Mesendoderm (in vitro differentiated cells): Measurements from ENCODE around the gene KCNC3.

Experiments used
- DNase-seq: peaks from one replicate; pipeline ENCODE4 v3.0.0; 2013
- H2AK5ac ChIP-seq: 2 replicates; pipeline ENCODE4 v1.6.1; 2013; ENCODE audit warnings: low read length, inconsistent platforms
- H2BK120ac ChIP-seq: 2 replicates; pipeline ENCODE4 v1.6.1; 2013; ENCODE audit warnings: low read depth, mild to moderate bottlenecking, low read length, moderate library complexity, mixed read lengths
- H2BK15ac ChIP-seq: replicated peaks from 2 replicates; pipeline ENCODE4 v1.6.1; 2013; ENCODE audit warnings: low read depth, mild to moderate bottlenecking, moderate library complexity
- H2BK5ac ChIP-seq: 2 replicates; pipeline ENCODE4 v1.6.1; 2013; ENCODE audit warnings: low read length, inconsistent platforms
- H3K18ac ChIP-seq: 2 replicates; pipeline ENCODE4 v1.6.1; 2013; ENCODE audit warnings: mild to moderate bottlenecking, low read length, mixed read lengths
- H3K23ac ChIP-seq: one replicate; pipeline ENCODE4 v1.6.1; 2013; ENCODE audit warnings: low read length
- H3K27ac ChIP-seq: 2 replicates; pipeline ENCODE4 v1.5.1; 2013; ENCODE audit warnings: low read depth, mild to moderate bottlenecking, inconsistent platforms, low read length, moderate library complexity
- H3K27me3 ChIP-seq: 2 replicates; pipeline ENCODE4 v1.6.1; 2013; ENCODE audit warnings: low read length, control low read depth, mild to moderate bottlenecking, inconsistent platforms; ENCODE audit not compliant: insufficient read depth, poor library complexity
- H3K36me3 ChIP-seq: 2 replicates; pipeline ENCODE4 v1.6.1; 2013; ENCODE audit warnings: low read length, inconsistent platforms; ENCODE audit not compliant: control insufficient read depth, insufficient read depth
- H3K4ac ChIP-seq: one replicate; pipeline ENCODE4 v1.6.1; 2013; ENCODE audit warnings: low read depth, mild to moderate bottlenecking, low read length, moderate library complexity
- H3K4me1 ChIP-seq: 2 replicates; pipeline ENCODE4 v1.6.1; 2013; ENCODE audit warnings: low read depth, low read length, inconsistent platforms; ENCODE audit not compliant: control insufficient read depth
- H3K4me2 ChIP-seq: 2 replicates; pipeline ENCODE4 v1.6.1; 2013; ENCODE audit warnings: low read length
- H3K4me3 ChIP-seq: 2 replicates; pipeline ENCODE4 v1.5.1; 2013; ENCODE audit warnings: mild to moderate bottlenecking, low read length
- H3K56ac ChIP-seq: one replicate; pipeline ENCODE4 v1.6.1; 2013; ENCODE audit warnings: low read length
- H3K79me1 ChIP-seq: 2 replicates; pipeline ENCODE4 v1.6.1; 2013; ENCODE audit warnings: low read length, inconsistent platforms
- H3K79me2 ChIP-seq: 2 replicates; pipeline ENCODE4 v1.6.1; 2013; ENCODE audit warnings: mild to moderate bottlenecking, low read length; ENCODE audit not compliant: control insufficient read depth, insufficient read depth
- H3K9ac ChIP-seq: 2 replicates; pipeline ENCODE4 v1.6.1; 2013; ENCODE audit warnings: low read length, inconsistent platforms
- H4K5ac ChIP-seq: one replicate; pipeline ENCODE4 v1.6.1; 2013; ENCODE audit warnings: low read length
- H4K8ac ChIP-seq: one replicate; pipeline ENCODE4 v1.6.1; 2013; ENCODE audit warnings: low read depth, mild to moderate bottlenecking, control low read depth, low read length, moderate library complexity
- WGBS: extraction: QIAGEN DNeasy Blood & Tissue Kit; methylation state at CpG from one replicate; pipeline ENCODE4 v1.1.7; 2013; ENCODE audit warnings: low lambda C conversion rate, missing lambda C conversion rate; ENCODE audit not compliant: insufficient coverage; ENCODE audit errors: extremely low coverage; 5-methylcytosine and 5-hydroxymethylcytosine counted together

The KCNC3 gene

DNA sequence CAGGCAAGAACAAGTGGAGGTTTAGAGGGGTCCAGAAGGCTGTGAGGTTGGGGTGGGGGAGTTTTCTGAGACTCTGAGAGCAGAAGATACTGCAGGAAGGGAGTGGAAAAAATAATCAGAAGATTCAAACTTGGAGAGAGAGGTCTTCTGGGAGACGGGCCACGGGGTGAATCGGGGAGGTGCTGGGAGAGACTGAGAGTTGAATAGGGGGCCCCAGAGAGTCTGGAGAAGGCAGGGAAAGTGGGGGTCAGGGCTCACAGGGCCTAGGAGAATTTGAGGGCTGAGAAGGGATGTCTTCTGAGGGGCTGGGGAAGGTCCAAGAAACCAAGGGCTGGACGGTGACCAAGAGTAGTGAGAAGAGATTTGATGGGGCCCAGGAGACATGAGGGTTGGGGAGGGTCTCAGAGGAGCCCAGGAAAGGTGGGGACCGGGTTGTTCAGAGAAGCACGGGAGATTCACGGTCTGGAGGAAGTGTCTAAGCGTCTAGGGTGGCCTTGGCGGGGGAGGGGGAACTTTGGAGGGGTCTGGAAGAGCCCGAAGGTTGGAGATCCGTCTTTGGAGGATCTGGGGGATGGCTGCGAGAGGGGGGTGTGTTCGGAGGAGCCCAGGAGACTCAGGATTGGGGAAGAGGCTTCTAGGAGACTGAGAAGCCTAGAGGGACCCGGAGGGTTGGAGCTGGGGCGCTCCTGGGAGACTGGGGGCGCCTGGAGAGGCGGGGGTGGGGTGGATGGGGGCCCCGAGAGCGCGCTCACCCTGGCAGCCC is 1.5 kb downstream of the KCNC3 start:
- no peak overlapping the region for H3K18ac ChIP-seq
- no peak overlapping the region for H3K23ac ChIP-seq
- H3K27ac ChIP-seq = no peak overlapping the region
- H3K4me1 ChIP-seq = peaks cover 6% of the 10 kb centered on the region
- DNase-seq = no peak
- H3K9ac ChIP-seq = no peak overlapping the region
- H2BK15ac ChIP-seq = no peak overlapping the region
- H3K36me3 ChIP-seq = no peaks in the 10 kb centered on the region
- H4K5ac ChIP-seq = no peak overlapping the region
- no CpG with 5 or more reads among the region's 20 CpGs for WGBS
- H4K8ac ChIP-seq = no peak overlapping the region
- H3K79me2 ChIP-seq = no peaks in the 10 kb centered on the region
- no peak overlapping the region for H2BK5ac ChIP-seq
- no peak overlapping the region for H3K4ac ChIP-seq
- H2AK5ac ChIP-seq = no peak overlapping the region
- no peak overlapping the region for H3K56ac ChIP-seq
- no peak overlapping the region for H3K4me2 ChIP-seq
- H2BK120ac ChIP-seq = no peak overlapping the region
- H3K79me1 ChIP-seq = no peaks in the 10 kb centered on the region
- no peak overlapping the region for H3K4me3 ChIP-seq
- H3K27me3 ChIP-seq = peaks cover 15% of the 10 kb centered on the region

DNA sequence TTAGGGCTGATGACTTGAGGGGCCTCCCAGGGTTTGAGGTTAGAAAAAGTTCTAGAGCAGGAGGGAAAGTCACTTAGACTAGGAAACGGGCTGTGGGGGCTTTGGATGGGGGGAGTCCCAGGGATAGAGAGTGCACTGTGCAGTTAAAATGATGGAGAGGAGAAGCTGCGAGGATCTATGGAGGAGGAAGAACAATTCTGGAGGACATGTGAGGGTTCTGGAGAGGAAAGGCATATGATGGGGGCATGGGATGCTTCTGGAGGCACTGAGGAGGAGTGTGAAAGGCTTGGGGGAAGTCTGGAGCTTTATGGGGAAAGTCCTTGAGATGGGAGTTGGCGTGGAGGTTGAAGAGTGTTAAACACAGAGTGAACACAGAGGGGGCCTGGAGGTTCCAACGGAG is 2.2 kb downstream of the KCNC3 start:
- no peak overlapping the region for H3K9ac ChIP-seq
- peaks cover 15% of the 10 kb centered on the region for H3K27me3 ChIP-seq
- H3K4me2 ChIP-seq = no peak overlapping the region
- H2BK5ac ChIP-seq = no peak overlapping the region
- H3K23ac ChIP-seq = no peak overlapping the region
- H3K36me3 ChIP-seq = no peaks in the 10 kb centered on the region
- no peak overlapping the region for H3K18ac ChIP-seq
- WGBS = no CpG with 5 or more reads among the region's 4 CpGs
- no peak overlapping the region for H3K56ac ChIP-seq
- no peak overlapping the region for H2AK5ac ChIP-seq
- H3K4me1 ChIP-seq = peaks cover 6% of the 10 kb centered on the region
- H2BK120ac ChIP-seq = no peak overlapping the region
- no peaks in the 10 kb centered on the region for H3K79me2 ChIP-seq
- no peak overlapping the region for H4K5ac ChIP-seq
- no peak for DNase-seq
- no peak overlapping the region for H2BK15ac ChIP-seq
- H4K8ac ChIP-seq = no peak overlapping the region
- H3K4me3 ChIP-seq = no peak overlapping the region
- H3K27ac ChIP-seq = no peak overlapping the region
- H3K79me1 ChIP-seq = no peaks in the 10 kb centered on the region
- no peak overlapping the region for H3K4ac ChIP-seq

DNA sequence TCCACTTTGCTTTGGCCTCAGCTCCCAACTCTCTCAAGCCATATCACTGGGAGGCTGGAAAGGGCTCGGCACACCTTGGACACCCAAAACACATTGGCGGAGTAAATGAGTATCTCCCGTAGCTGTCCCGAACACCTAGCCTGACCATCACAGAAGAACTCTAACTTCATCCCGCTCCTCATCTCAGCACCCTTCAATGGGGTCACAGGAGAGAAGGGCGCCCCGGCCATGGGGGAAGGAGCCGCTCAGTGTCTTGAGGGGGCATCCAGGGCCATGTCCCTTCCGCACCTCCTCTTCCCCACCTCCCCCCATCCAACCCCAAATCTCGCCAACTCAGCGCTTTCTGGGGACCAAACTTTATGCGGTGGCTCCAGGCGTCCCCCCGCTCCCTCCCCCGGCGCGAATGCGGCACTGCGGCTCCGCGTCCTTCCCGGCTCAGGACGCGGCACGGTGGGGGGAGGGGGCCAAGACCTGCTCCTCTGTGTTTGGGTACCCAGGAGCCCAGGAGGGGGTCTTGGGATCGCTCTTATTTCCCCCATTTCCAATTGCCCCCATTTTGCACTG is 3.0 kb downstream of the KCNC3 start:
- no peaks in the 10 kb centered on the region for H3K79me1 ChIP-seq
- no peak overlapping the region for H3K27ac ChIP-seq
- WGBS = no CpG with 5 or more reads among the region's 26 CpGs
- H2BK5ac ChIP-seq = no peak overlapping the region
- peak overlapping the region; percentile 30 for H3K4me2 ChIP-seq
- H3K56ac ChIP-seq = peak overlapping the region; percentile 67
- no peak overlapping the region for H2AK5ac ChIP-seq
- H3K9ac ChIP-seq = peak overlapping the region; percentile 8
- no peak for DNase-seq
- no peak overlapping the region for H2BK15ac ChIP-seq
- H3K79me2 ChIP-seq = no peaks in the 10 kb centered on the region
- no peak overlapping the region for H3K4ac ChIP-seq
- peaks cover 15% of the 10 kb centered on the region for H3K27me3 ChIP-seq
- peak overlapping the region; percentile 25 for H3K4me3 ChIP-seq
- H3K36me3 ChIP-seq = no peaks in the 10 kb centered on the region
- peaks cover 2% of the 10 kb centered on the region for H3K4me1 ChIP-seq
- H4K8ac ChIP-seq = no peak overlapping the region
- H3K18ac ChIP-seq = no peak overlapping the region
- H2BK120ac ChIP-seq = no peak overlapping the region
- H4K5ac ChIP-seq = no peak overlapping the region
- no peak overlapping the region for H3K23ac ChIP-seq

DNA sequence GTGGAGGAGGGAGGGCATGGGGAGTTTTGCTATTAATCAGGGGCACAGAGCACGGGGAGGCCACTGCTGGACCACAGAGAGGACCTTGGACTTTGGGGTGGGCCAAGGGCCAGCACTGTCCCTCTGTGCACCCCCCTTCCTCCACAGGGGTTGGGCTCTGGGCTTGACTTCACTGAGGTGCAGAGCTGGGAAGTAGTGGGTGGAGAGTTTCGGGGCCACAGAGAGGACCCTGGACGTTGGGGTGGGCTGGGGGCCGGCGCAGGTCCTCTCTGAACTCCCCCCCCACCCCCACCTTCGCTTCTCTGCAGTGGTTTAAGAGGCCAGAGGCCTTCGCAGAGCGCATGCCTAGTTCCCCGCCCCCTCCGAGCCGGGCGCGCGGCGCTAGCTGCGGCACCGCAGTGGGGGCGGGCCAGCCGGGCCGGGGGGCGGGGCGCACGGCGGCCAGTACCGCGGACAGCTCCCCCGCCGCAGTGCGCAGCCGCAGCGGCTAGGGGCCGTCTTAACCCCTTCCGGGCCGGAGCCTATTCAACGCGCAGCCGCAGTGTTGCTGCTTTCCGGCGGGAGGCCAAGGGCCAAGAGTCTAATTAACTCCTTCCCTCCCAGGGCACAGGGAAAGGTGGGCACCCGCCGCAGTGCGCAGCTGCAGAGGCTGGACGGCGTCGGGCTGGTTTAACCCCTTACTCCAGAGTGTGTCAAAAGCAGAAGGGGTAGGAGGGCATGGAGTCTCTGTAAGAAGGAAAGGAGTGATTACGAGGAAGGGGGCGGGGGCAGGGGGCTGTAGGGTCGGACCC is 3.7 kb downstream of the KCNC3 start:
- H3K79me2 ChIP-seq = no peaks in the 10 kb centered on the region
- DNase-seq = peak; percentile 96
- H3K4me2 ChIP-seq = peak overlapping the region; percentile 36
- H2BK5ac ChIP-seq = no peak overlapping the region
- peak overlapping the region; percentile 67 for H3K56ac ChIP-seq
- H3K9ac ChIP-seq = peak overlapping the region; percentile 63
- peaks cover 15% of the 10 kb centered on the region for H3K27me3 ChIP-seq
- no peak overlapping the region for H3K18ac ChIP-seq
- no peak overlapping the region for H3K4ac ChIP-seq
- H3K27ac ChIP-seq = no peak overlapping the region
- H4K8ac ChIP-seq = no peak overlapping the region
- no peak overlapping the region for H2AK5ac ChIP-seq
- no peaks in the 10 kb centered on the region for H3K79me1 ChIP-seq
- H3K36me3 ChIP-seq = no peaks in the 10 kb centered on the region
- no peak overlapping the region for H4K5ac ChIP-seq
- H3K4me1 ChIP-seq = peaks cover 2% of the 10 kb centered on the region
- WGBS = no CpG with 5 or more reads among the region's 48 CpGs
- H2BK15ac ChIP-seq = no peak overlapping the region
- H3K23ac ChIP-seq = no peak overlapping the region
- H2BK120ac ChIP-seq = no peak overlapping the region
- H3K4me3 ChIP-seq = peak overlapping the region; percentile 25

DNA sequence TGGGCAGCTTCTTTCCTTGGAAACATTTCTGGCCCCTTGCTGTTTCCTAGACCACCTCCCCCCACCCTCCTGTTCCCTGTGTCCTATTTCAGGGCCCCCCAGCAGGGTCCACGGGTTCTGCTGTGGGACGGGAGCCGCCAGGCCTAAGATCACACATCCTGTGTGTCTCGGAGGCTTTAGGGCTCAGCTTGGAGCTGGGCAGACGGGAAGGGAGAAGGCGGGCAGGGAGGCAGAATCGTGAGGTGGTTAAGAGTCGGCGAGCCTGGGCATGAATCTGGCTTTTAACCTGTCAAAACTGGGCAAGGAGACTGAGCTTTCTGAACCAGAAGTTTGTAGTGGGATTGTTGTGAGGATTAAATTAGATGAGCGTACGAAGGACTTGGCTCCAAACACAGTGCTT is 4.8 kb downstream of the KCNC3 start:
- Histone ChIP-seq H3K4ac (no peak overlapping the region), H3K56ac (no peak overlapping the region), H3K4me3 (no peak overlapping the region), H3K4me1 (peaks cover 2% of the 10 kb centered on the region), H3K27ac (no peak overlapping the region), H3K4me2 (no peak overlapping the region), H3K18ac (no peak overlapping the region), H3K79me2 (no peaks in the 10 kb centered on the region), H4K8ac (no peak overlapping the region), H3K79me1 (no peaks in the 10 kb centered on the region), H3K36me3 (no peaks in the 10 kb centered on the region), H2BK15ac (no peak overlapping the region), H3K23ac (no peak overlapping the region), H3K9ac (no peak overlapping the region), H4K5ac (no peak overlapping the region), H2AK5ac (no peak overlapping the region), H2BK5ac (no peak overlapping the region), H2BK120ac (no peak overlapping the region), H3K27me3 (peaks cover 15% of the 10 kb centered on the region)
- WGBS = no CpG with 5 or more reads among the region's 11 CpGs
- no peak for DNase-seq
